NCI-H128 (cell line): ENCODE results near the gene MMP19.
"Not testable (repeated sequence)": the region's sequence is repeated elsewhere in the genome, so short reads cannot be mapped to it uniquely, and the experiment has no call there.

Experiments
- DNase-seq: peaks from one replicate; lab custom pipeline; 2025; ENCODE audit not compliant: unreplicated experiment; lab: John Stamatoyannopoulos, UW

Gene MMP19

DNA sequence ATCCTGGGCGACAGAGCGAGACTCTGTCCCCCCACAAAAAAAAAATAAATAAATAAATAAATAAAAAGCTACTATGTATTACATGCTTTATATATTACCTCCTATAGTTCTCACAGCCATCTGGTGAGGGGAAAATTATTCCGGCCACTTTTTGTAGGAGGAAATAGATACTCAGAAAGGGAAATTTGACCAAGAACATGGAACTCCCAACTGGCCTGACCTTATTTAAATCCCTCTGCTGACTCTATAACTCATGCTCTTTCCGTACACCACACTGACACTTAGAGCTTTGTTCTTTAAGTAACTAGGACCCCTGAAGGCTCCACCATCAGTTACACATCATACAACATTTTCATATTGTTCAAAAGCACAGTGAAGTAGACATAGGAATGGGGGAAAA lies 2.2 kb upstream of the MMP19 start:
- DNase-seq = no peak

DNA sequence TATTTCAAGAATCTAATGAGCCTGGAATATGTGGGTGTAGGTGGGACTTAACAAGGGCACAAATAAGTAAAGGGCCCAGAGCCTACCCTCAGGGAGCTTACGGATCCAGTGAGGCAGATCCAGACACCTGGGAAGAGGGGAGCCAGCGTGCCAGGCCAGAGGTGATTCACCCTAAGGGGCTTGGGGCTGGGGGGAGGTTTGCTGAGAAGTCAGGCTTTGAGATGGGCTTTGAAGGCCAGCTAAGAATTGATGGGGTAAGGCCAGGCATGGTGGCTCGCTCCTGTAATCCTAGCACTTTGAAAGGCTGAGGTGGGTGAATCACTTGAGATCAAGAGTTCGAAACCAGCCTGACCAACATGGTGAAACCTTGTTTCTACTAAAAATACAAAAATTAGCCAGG lies 695 bp upstream of the MMP19 start:
- DNase-seq = no peak

DNA sequence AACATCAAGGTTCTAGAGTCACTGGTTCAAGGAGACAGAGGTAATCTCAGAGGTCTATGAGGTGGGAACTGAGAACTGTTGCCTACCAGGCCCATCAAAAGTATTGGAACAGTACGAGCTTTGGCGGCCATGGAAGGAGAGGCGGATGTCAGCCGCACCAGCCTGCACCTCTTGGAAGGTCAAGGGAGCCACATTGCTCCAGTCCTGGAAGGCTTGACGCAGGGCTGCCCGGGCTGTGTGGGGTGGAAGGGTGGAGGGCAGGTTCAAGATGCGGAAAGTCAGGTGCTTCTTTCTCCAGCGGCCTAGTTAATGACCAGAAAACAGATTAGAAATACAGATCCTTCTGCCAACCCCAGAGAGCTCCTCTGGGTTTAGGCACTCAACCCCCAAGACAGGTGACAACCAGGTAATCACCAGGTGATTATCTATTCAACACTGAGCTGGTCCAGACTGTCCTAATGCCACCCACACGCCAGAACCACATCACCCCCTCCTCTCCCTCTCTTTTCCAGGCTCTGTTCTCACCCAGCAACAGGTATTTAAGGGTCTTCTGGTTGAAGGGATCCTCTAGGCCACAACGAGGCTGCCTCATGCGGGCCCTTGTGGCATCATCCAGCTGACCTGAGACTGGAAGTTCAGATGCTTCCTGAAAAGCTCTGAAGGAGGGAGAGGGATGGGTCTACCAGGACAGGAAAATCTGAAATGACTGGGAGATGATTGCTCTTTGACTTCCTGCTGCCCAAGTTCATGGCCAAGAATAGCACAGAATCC lies 2.0 kb downstream of the MMP19 start:
- DNase-seq = no peak

DNA sequence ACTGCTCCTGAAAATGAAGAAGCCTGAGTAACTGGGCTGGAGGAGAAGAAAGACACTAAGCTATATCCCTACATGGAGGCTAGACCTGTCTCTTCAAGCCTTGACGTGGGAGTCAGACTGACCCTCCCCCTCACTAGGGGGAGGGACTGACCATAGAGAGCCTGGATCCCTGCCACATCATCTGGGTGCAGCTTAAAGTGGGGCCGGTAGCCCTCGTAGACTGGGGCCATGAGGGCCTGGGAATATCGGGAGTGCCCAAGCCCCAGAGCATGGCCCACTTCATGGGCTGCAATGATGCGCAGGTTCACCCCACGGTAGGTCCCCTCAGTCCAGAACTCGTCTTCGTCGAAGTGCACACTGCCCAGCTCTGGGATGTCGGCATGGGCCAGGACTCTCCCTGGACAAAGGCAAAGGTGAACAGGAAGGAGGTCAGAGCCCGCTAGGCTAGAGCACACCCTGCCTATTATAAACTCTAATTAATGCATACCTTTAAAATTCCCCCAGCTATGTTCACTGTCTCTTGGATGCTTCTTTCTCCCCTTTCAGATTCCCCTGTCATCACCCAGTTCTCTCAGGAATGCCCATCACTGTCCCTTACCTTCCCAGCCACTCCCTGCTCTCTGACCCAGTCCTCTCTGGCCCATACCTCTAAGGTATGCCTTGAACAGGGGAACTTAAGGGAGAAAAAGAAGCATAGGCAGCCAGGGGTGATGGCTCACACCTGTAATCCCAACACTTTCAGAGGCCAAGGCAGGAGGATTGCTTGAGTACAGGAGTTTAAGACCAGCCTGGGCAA lies 3.2 kb downstream of the MMP19 start:
- DNase-seq = no peak

DNA sequence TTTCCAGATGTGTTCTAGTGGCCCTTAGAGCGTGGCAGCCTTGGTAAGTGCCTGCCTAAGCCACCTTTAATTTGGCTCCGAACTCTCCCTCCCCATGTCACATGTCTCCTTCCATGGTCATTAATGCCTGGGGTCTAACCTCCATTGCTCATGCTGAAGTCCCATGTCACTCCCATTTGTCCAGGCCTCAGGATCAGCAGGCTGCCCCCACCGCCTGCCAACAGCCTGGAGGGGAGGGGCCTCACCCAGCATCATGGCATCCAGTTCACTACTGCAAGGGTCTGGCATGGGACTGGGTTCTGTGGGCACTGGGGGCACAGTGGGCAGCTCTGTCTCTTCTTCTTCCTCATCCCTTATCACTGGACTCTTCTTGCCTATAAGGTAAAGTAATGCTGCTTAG lies 4.4 kb downstream of the MMP19 start:
- DNase-seq = no peak

DNA sequence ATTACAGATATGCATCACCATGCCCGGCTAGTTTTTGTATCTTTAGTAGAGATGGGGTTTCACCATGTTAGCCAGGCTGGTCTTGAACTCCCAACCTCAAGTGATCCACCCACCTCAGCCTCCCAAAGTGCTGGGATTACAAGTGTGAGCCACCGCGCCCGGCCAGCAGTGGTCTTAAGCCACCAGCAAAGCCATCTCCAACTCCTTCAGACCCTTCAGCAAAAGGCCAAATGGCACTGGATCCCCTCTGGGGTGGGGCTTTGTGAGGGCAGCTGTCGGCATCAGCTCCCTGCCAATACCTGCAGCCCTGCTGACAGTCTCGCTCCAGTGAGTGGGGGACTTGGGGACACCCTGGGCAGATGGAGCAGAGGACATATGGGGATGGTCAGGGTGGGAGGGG lies 8.3 kb downstream of the MMP19 start:
- DNase-seq = not testable (repeated sequence)

DNA sequence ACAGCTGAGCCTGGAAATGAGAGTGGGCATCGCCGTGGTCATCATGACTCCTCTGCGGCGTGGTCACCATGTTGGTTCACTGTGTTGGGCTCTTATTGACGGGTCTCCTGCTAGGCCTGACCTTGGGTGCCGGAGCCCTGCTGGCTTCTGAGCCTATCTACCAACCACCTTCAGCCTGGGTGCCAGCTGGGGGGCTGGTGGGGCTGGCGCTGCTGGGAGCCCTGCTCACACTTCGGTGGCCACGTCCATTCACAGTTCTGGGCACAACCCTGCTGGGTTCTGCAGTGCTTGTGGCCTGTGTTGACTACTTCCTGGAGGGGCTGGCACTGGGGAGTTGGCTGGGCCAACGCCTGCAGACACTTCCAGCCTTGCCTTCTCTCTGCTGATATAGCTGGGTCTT lies 9.7 kb downstream of the MMP19 start:
- DNase-seq = no peak

DNA sequence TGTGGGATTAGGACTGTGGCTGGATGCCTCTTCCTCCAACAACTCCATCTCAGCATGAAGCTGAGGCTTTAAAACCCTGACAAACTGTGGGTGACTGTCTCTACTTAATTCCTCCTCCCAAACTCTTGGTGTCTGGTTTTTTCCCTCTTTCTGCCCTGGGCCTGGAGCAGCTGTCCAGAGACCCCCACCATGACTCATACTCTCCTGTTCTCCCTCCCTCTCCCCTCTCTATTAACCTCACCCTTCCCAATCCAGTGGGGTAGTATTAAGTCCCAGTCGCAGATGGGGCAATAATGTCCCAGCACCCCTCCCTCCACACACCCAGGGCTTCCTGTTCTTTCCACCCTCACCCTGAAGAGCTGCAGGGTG lies 11.3 kb downstream of the MMP19 start:
- DNase-seq = no peak

DNA sequence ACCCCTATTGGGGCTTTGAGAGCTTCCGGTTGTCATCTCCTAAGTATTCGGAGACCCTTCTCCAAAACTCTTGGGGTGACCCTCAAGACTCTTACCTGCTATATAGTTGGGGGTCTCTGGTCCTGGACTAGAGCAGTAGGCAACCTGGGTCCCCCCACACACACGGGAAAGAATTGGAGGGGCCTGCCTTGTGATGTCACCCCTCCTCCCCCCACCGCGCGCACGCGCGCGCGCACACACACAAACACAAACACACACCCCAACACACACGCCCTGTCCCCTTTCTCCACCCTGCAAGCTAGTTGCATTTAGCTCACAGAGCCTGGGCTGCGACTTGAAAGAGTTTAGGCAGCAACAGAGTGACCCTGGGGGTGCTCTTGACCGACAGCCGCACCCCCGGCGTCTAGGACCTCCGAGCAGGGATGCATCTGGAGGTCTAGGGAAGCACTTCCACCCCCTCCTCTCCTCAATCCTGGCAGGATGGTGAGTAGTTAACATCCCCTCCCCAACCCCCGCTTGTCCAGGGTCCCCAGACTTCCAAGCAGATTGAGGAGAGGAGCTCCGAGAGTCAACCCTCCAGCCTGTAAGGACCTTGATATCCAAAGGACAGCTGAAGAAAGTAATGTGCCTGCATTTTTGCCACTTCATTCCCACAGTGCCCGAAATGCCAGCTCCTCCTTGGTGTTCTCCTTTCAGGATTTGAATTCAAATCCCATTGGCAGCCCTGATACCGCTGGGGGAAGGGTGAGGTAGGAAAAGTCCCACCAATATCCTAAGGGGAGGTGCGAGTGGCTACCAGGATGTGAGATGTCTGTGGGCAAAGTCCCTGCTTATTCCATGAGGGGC lies 11.9 kb downstream of the MMP19 start:
- peak; percentile 51 for DNase-seq

DNA sequence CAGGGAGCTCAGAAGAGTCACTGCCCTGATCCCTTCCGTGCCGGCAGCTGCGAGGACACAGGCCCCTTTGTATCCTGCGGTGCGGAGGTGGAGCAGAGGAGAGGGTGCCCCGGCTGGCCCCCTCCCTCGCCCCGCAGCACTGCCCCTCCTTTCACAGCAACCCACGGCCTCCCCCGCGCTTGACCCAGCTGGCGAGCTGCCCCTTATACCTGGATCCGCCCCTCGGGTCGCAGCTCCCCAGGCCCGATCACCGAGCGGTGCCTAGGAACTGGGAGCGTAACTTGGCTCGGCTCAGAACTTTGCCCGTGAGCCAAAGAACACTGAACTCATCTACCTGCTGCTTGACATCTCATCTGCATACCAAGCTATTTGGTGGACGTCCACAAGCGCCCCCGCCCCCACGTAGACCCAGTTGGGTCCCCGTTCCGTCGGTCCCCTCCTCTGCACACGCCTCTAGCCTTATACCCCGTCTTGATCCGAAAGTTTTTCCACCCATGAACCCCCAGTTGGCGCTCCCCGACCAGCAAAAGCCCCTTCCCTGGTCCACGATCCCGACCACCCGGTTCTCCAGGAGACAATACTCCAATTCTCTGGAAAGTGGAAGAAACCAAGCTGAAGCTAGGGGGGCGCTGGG lies 12.7 kb downstream of the MMP19 start:
- DNase-seq = no peak

DNA sequence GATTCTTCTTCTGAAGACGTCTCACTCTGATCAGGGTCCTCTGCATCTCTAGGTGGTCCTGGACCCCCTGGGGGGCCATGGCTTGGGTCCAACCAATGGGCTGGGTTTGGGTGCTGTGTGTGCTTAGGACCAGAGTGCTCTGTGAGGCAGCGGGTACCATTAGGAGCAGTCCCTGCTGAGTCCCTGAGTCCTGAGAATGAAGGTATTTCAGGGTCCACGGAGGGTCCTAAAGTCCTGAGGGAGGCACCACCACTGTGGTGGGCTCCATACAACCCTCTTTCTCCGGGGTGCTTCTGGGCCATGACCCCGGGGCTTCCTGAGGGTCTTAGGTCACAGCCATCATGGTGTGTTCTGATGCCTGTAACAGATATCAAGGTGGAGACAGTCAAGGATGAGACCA lies 14.4 kb downstream of the MMP19 start:
- no peak for DNase-seq

DNA sequence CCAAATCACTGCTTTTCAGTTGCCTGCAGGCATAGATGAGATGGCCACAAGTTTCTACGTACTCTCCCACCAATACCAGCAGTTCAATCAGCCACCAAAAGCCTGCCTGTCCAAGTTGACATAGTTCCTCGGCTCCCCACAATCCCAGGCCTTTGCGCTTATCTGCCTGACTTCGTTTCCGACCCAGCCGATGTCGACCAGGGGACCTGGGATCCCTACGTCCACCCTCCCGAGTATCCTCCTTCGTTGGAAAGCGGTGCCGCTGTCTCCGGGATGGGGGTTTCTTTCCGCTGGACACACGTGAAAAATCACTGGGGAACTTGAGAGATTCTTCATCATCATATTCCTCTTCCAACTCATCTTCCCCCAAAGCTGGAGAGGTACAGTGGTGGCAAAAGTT lies 14.9 kb downstream of the MMP19 start:
- DNase-seq = no peak

DNA sequence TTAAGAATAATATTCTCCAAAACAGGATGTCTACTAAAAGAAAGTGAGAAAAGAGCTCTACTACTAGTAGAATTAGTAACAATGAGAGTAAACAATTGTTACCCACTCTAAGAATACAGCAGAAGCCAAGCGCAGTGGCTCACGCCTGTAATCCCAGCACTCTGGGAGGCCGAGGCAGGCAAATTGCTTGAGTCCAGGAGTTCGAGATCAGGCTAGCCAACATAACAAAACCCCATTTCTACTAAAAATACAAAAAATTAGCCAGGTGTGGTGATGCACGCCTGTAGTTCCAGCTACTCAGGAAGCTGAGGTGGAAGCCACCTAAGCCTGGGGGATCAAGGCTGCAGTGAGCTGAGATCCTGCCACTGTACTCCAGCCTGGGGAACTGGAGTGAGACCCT lies 18.0 kb downstream of the MMP19 start:
- DNase-seq = no peak

DNA sequence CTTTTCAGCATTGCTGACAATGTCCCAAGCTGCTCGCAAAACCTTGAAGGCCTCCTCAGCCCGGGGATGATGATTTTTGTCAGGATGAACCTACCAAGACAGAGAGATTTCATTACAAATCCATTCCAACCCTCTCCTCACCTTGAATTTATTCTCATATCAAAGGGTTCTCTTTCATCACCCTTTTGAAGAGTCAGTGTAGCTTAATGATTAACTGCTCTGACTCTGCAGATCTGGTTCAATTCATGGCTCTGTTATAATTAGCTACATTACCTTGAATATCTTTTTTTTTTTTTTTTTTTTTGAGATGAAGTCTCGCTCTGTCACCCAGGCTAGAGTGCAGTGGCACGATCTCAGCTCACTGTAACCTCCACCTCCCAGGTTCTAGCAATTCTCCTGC lies 19.3 kb downstream of the MMP19 start:
- DNase-seq = no peak

DNA sequence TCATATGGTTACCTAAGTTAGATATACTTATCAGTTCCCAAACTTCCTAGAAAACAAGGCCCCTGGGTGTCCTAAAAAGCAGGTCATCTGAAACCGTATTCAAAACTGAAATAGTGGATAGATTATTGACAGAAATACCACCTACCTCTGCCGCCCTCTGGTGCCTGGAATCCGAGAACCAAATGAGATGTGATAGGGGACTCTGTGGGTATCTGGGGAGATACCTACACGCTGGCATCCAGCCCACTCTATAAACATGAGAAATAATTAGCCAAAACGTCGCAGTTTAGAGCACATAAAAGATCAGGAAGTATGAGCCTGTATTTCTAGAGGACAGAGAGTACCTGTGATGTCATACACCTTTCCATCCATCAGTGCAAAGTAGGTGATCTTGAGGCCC lies 20.5 kb downstream of the MMP19 start:
- no peak for DNase-seq

DNA sequence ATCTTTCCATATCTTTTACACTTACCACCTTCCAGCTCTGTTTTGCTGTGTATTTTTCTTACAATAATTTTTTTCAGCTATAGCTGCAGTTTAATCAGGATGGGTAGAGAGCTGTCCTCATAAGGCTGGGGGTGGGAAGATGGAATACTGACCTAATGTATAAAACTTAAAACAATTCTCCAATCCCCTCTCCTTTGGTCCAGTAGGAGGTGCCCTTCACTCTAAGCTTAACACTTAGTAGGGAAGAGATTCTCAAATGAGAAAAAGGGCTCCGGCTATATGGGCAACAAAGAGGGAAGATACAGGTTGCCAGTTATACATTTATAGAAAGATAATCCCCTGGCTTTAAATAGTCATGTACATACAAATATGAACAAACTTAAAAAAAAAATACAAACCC lies 22.1 kb downstream of the MMP19 start:
- no peak for DNase-seq

DNA sequence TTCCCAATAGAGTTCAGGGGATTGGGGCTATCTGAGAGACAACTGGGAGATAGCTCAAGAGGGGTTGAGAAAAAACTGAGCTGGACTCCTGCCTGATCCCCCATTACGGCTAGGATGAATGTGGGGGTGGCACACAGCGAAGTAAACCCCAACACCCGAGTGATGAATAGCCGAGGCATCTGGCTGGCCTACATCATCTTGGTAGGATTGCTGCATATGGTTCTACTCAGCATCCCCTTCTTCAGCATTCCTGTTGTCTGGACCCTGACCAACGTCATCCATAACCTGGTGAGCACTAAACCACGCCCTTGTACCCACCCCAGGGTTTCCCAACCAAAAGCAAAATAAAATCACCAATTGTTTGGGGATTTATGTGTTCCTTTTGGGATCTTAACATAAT lies 23.9 kb downstream of the MMP19 start:
- DNase-seq = no peak

DNA sequence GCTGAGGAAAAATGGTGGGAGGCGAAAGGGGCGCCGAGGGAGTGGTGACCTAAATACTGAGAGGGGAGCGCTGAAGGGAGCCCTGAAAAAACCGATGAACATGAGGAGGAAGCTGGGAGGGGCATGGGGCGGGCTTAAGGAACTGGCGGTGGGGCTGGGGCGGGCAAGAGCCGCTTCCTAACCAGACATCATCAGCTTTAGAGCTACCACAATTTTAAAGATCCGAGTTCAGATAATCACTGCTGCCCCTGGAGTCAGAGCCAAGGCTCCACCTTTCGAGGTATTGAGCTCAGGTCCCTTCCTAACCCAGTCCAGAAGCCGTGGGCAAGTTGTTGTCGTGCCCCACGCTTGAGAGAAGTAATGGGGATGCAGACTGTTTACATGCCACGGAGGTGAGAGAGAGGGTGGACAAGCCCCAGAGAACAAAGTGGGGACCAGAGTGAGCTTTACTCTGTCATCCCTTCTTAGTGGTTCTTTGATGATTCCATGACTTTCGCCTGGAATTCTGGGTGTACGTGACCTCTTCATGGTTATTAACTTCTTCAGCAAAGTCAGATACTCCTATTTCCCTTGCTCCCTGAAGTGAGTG lies 24.5 kb downstream of the MMP19 start:
- no peak for DNase-seq

DNA sequence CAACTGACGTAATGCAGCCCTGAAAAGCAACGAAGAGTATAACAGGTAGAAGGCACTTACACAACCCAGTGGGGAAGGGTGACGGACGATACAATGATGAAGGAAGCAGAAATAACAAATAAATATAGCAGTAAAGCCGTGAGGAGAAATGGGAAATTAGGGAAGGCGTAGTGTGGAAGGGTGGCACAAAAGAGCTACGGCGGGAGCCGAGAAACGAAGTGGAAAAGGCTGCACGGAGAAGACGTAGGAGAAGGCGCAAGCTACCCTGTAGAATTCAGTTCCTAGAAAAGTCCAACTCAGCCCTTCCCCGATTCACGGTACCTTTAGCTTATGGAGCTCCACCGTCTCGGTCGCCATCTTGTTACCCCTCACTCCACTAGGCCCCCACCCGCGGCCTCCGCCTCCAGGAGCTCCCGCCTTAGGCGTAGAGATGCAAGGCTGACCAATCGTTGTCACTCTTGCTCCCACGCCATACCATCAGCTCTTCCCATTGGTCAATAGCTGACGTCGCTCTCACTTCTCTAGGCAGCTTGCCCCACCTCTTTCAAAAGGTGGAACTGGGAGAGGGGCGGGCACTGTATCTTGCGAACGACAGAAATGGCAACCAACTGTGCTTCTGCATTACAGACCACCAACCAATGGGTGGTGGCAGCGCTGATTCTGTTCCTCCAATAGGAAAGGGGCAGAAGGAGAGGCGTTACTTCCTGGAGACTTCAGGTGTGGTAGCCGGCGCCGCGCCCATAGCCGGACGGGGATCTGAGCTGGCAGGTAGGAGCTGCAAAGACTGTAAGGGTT lies 25.2 kb downstream of the MMP19 start, which contains the start of the genes ORMDL2 and SARNP:
TSS of gene ORMDL2 (plus strand) at position 697 of the 795 bp plus-strand sequence. CDS start 959 bp downstream, outside the sequence.
TSS of gene SARNP (minus strand) at position 380 of the 795 bp plus-strand sequence. CDS start at position 357, 23 bp downstream.
- peak; percentile 98 for DNase-seq

DNA sequence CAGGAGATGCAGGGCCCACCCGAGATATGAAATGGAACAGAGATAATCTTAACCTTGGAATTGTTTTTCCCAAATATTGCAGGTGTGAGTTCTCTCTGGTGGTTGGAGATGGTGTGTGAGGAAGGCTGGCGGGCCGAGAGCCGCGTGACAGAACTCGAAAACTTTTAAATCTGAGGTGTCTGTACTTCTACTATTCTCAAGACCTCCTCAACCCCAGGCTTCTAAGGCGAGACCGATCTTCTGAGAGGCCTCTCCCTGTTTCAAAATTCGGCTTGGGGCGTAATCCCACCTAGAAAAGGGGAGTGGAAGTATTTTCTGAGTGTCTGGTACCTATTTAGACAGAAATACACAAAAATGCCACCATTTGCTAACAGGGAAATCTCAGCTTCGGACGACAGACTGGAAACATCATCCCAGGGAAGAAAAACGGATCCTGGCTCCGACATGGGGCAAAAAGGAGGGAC lies 25.8 kb downstream of the MMP19 start:
- DNase-seq = peak; percentile 1
